K562 (cell line): Measurements from ENCODE around the gene HCRTR1. TPM values are rescaled to one million over a fixed set of nuclear protein-coding genes. Genes with fewer than 3 reads are reported as not detected.

Experiments
- ATAC-seq: fragments of 200-7000 bp; cut with Tn5 transposase; 3 replicates; pipeline ENCODE4 v1.9.1; 2020; ENCODE audit warnings: moderate library complexity
- BruUV-seq: library from RNA; stranded (reverse); fragments of 400-500 nt; replicated peaks from 2 replicates; lab custom pipeline; 2021; lab: Mats Ljungman, UMichigan
- CTCF ChIA-PET: fragments of 300-600 bp; formaldehyde crosslinking; extraction: SDS; loops from one replicate; lab custom pipeline; 2021; ENCODE audit warnings: low intra/inter-chr PET ratio; lab: Yijun Ruan, JAX
- POLR2A ChIA-PET: fragments of 300-600, 350-650 bp; sonication (Branson Sonifier 250); formaldehyde crosslinking; extraction: SDS; loops from one replicate; lab custom pipeline; 2021; ENCODE audit warnings: antibody characterized with exemption, inconsistent platforms; lab: Yijun Ruan, JAX
- DNase-seq, 4 experiments: peaks; one replicate each; pipeline versions ENCODE4 v3.0.0 to v3.0.0-alpha.2; 2011 to 2018; ENCODE audit warnings: low spot score in 3 of 4, mixed read lengths in 3 of 4; ENCODE audit errors: extremely low read depth in 1 of 4
- FAIRE-seq: peaks from 2 replicates; lab custom pipeline; 2011; peaks lifted over from hg19 to GRCh38; lab: Jason Lieb, UNC
- H2AFZ ChIP-seq: 2 replicates; pipeline ENCODE4 v1.6.0; 2011; ENCODE audit warnings: low read depth, low read length, control low read depth, inconsistent platforms
- H3K27ac ChIP-seq: fragments of 200-600 bp; 3 replicates; pipeline ENCODE4 v1.8.0; 2011; ENCODE audit warnings: low read depth, mild to moderate bottlenecking, control low read depth, inconsistent platforms, low read length, moderate library complexity, mixed read lengths; ENCODE audit errors: extremely low read depth
- H3K27me3 ChIP-seq, 2 experiments: fragments of 300-600 bp in 1 of 2; 2 replicates in 1 of 2; 3 replicates in 1 of 2; pipeline versions ENCODE4 v1.6.0 to v1.8.0; 2011; ENCODE audit warnings: inconsistent platforms in 2 of 2, low read length in 2 of 2, mild to moderate bottlenecking in 1 of 2, mixed read lengths in 1 of 2, moderate library complexity in 1 of 2; ENCODE audit not compliant: control insufficient read depth in 2 of 2, insufficient read depth in 2 of 2
- H3K36me3 ChIP-seq: fragments of 300-600 bp; 3 replicates; pipeline ENCODE4 v1.8.0; 2011; ENCODE audit warnings: mild to moderate bottlenecking, low read length, inconsistent platforms; ENCODE audit not compliant: control insufficient read depth, insufficient read depth
- H3K4me1 ChIP-seq, 2 experiments: fragments of 200-600 bp in 1 of 2; replicated peaks in 1 of 2; 2 replicates in 1 of 2; 3 replicates in 1 of 2; pipeline versions ENCODE4 v1.5.1 to v1.8.0; 2011; ENCODE audit warnings: inconsistent platforms in 2 of 2, low read length in 2 of 2, mild to moderate bottlenecking in 1 of 2, mixed read lengths in 1 of 2, moderate library complexity in 1 of 2; ENCODE audit not compliant: control insufficient read depth in 2 of 2, insufficient read depth in 2 of 2
- H3K4me2 ChIP-seq: 2 replicates; pipeline ENCODE4 v1.6.1; 2011; ENCODE audit warnings: low read length, control low read depth, inconsistent platforms, mixed read lengths; ENCODE audit not compliant: insufficient read depth
- H3K4me3 ChIP-seq: fragments of 200-600 bp; sonication (generic), shearing (Covaris generic); 2 replicates; pipeline ENCODE4 v1.5.1; 2016; ENCODE audit warnings: control low read depth, inconsistent platforms
- H3K79me2 ChIP-seq: fragments of 200-600 bp; 3 replicates; pipeline ENCODE4 v1.8.0; 2011; ENCODE audit warnings: low read length, inconsistent platforms; ENCODE audit not compliant: control insufficient read depth, insufficient read depth
- H3K9ac ChIP-seq, 2 experiments: 2 replicates each; pipeline versions ENCODE4 v1.6.0 to v1.6.1; 2011; ENCODE audit warnings: low read depth in 2 of 2, low read length in 2 of 2, control low read depth in 1 of 2, inconsistent platforms in 1 of 2, mild to moderate bottlenecking in 1 of 2, mixed read lengths in 1 of 2; ENCODE audit not compliant: insufficient read depth in 1 of 2
- H3K9me1 ChIP-seq: one replicate; pipeline ENCODE4 v1.6.0; 2011; ENCODE audit warnings: inconsistent platforms, mild to moderate bottlenecking, low read length, moderate library complexity; ENCODE audit not compliant: control insufficient read depth, insufficient read depth
- H3K9me3 ChIP-seq: replicated peaks from 2 replicates; pipeline ENCODE4 v1.5.1; 2011; ENCODE audit warnings: low read depth, low read length, inconsistent platforms; ENCODE audit not compliant: control insufficient read depth, insufficient read depth
- H4K20me1 ChIP-seq: replicated peaks from 2 replicates; pipeline ENCODE4 v1.6.1; 2011; ENCODE audit warnings: low read length, inconsistent platforms, mixed read lengths; ENCODE audit not compliant: control insufficient read depth, insufficient read depth
- MBD2 ChIP-seq: sonication (generic); IDR thresholded peaks from 2 replicates; pipeline ENCODE4 v1.6.1; 2016; ENCODE audit warnings: low read depth, borderline replicate concordance
- ZNF384 ChIP-seq: IDR thresholded peaks from 2 replicates; pipeline ENCODE4 v1.6.1; 2012; ENCODE audit warnings: low read depth, low read length, improper control_type of control experiment
- ZNF695 ChIP-seq: fragments of 450-650 bp; formaldehyde crosslinking; IDR thresholded peaks from 2 replicates; pipeline ENCODE4 v1.4.0; 2020; ENCODE audit warnings: mild to moderate bottlenecking, moderate library complexity
- WGBS: fragments of 100-300 bp; shearing (Covaris generic); methylation state at CpG from one replicate; pipeline ENCODE4 v1.1.6; 2016; ENCODE audit warnings: low coverage, mixed read lengths; ENCODE audit not compliant: insufficient coverage; ENCODE audit errors: missing lambda C conversion rate; 5-methylcytosine and 5-hydroxymethylcytosine counted together
- in situ Hi-C: fragments of 300-500 bp; cut with MboI; formaldehyde crosslinking; loops from 4 replicates; pipeline ENCODE4 v1.15.0; 2018; ENCODE audit warnings: inconsistent platforms, mixed read lengths
- intact Hi-C: fragments of 100-400 bp; cut with micrococcal nuclease; formaldehyde crosslinking; loops from 2 replicates; pipeline ENCODE4 v1.14.2; 2022
- polyA plus RNA-seq, 8 experiments: library from polyadenylated mRNA; depleted of rRNA in 4 of 8; stranded (reverse) in 5 of 8; unstranded in 3 of 8; fragments of >200 nt; fragmentation: Nextera tagmentation in 2 of 8; fragmentation: Illumina TruSeq in 1 of 8; extraction: Ambion mirVana in 2 of 8; extraction: Trizol in 1 of 8; gene quantifications; 2 replicates each; pipeline versions ENCODE4 v1.2.1 to v1.2.3, GENCODE V29; 2011 to 2014; ENCODE audit warnings: inconsistent platforms in 1 of 8, missing spikeins in 1 of 8
- total RNA-seq, 7 experiments: library from RNA; depleted of rRNA in 6 of 7; stranded (reverse); fragments of >200 nt in 6 of 7; fragmentation: Illumina TruSeq in 2 of 7; extraction: Trizol in 2 of 7; gene quantifications; 2 replicates each; pipeline versions ENCODE4 v1.2.1 to v1.2.3, GENCODE V29; 2011 to 2021; ENCODE audit warnings: low replicate concordance in 1 of 7
- TF ChIP-seq, protein P1 (sequence below): sonication (generic); formaldehyde crosslinking; IDR thresholded peaks from 2 replicates; pipeline ENCODE4 v1.8.0; 2022; ENCODE audit warnings: mild to moderate bottlenecking, missing genetic modification reagents
- TF ChIP-seq, protein P2 (sequence below), 2 experiments: fragments of 450-650 bp in 1 of 2; IDR thresholded peaks; 2 replicates each; pipeline ENCODE4 v1.6.1; 2011 to 2017; ENCODE audit warnings: low read depth in 2 of 2, antibody characterized with exemption in 1 of 2, borderline replicate concordance in 1 of 2, low read length in 1 of 2, mild to moderate bottlenecking in 1 of 2, mixed read lengths in 1 of 2; ENCODE audit not compliant: control insufficient read depth in 1 of 2
- TF ChIP-seq, protein P3 (sequence below): fragments of 250-450 bp; sonication (Bioruptor Pico); IDR thresholded peaks from 2 replicates; pipeline ENCODE4 v1.9.0; 2021; ENCODE audit warnings: mild to moderate bottlenecking

HCRTR1 gene
- total and polyA plus RNA-seq, 9 of the 15 experiments (the other 6 are each of a cell fraction or from before 2014, with no cell fraction given): not detected

DNA sequence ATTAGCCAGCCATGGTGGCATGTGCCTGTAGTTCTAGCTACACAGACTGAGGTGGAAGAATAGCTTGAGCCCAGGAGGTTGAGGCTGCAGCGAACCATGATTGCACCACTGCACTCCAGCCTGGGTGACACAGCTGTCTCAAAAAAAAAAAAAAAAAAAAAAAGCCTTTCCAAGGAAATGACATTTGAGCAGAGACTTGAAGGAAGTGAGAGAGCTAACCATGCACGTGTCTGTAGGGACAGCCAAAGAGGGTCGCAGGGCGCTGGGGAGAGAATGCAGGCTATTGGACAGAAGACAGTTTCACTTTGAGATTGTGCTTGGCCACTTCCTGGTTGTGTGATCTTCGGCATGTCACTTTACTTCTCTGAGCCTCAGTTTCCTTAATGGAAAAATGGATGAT, 6.8 kb downstream of the HCRTR1 start:
- no peak overlapping the region for H3K4me2 ChIP-seq
- no peak for DNase-seq
- no peaks in the 10 kb centered on the region for H3K9me1 ChIP-seq
- no peaks in the 10 kb centered on the region for H3K79me2 ChIP-seq
- H3K4me3 ChIP-seq: no peak overlapping the region
- peaks cover 0 to 21% of the 10 kb centered on the region in 2 experiments; a peak in 3 of 5 replicates for H3K4me1 ChIP-seq
- WGBS: 29% methylated on average over 5 of the region's 5 CpGs
- ATAC-seq: no peak
- no peak overlapping the region for H3K9ac ChIP-seq
- ChIA-PET POLR2A (no interaction called here), CTCF (no interaction called here)
- peaks cover 12% of the 10 kb centered on the region; the same call in 1 of the 2 replicates for H4K20me1 ChIP-seq
- FAIRE-seq: no peak
- H3K27me3 ChIP-seq: peaks cover 0 to 12% of the 10 kb centered on the region in 2 experiments; a peak in 2 of 5 replicates
- no peaks in the 10 kb centered on the region for H3K9me3 ChIP-seq
- H2AFZ ChIP-seq: no peak overlapping the region
- in situ Hi-C loops: no loop called here
- intact Hi-C loops: no loop called here
- H3K27ac ChIP-seq: no peak overlapping the region
- no TSS peak for BruUV-seq
- H3K36me3 ChIP-seq: peaks cover 14% of the 10 kb centered on the region; the same call in 2 of the 3 replicates
- TF ChIP-seq, protein P1, sequence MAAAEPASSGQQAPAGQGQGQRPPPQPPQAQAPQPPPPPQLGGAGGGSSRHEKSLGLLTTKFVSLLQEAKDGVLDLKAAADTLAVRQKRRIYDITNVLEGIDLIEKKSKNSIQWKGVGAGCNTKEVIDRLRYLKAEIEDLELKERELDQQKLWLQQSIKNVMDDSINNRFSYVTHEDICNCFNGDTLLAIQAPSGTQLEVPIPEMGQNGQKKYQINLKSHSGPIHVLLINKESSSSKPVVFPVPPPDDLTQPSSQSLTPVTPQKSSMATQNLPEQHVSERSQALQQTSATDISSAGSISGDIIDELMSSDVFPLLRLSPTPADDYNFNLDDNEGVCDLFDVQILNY (CRISPR knock-in tag): no peak
- TF ChIP-seq ZNF695 (no peak), MBD2 (no peak), ZNF384 (0 out of 2 replicates have a peak, but pooled peaks have one; percentile 18)
- TF ChIP-seq, protein P2, sequence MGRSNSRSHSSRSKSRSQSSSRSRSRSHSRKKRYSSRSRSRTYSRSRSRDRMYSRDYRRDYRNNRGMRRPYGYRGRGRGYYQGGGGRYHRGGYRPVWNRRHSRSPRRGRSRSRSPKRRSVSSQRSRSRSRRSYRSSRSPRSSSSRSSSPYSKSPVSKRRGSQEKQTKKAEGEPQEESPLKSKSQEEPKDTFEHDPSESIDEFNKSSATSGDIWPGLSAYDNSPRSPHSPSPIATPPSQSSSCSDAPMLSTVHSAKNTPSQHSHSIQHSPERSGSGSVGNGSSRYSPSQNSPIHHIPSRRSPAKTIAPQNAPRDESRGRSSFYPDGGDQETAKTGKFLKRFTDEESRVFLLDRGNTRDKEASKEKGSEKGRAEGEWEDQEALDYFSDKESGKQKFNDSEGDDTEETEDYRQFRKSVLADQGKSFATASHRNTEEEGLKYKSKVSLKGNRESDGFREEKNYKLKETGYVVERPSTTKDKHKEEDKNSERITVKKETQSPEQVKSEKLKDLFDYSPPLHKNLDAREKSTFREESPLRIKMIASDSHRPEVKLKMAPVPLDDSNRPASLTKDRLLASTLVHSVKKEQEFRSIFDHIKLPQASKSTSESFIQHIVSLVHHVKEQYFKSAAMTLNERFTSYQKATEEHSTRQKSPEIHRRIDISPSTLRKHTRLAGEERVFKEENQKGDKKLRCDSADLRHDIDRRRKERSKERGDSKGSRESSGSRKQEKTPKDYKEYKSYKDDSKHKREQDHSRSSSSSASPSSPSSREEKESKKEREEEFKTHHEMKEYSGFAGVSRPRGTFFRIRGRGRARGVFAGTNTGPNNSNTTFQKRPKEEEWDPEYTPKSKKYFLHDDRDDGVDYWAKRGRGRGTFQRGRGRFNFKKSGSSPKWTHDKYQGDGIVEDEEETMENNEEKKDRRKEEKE (IDR thresholded peaks at IDR 0.05; ENCODE audit: borderline replicate concordance in 1 of 2, control insufficient read depth in 1 of 2, low read depth in 2 of 2, low read length in 1 of 2): no peak
- TF ChIP-seq, protein P3, sequence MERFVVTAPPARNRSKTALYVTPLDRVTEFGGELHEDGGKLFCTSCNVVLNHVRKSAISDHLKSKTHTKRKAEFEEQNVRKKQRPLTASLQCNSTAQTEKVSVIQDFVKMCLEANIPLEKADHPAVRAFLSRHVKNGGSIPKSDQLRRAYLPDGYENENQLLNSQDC (CRISPR knock-in tag): no peak
